ENCODE measurements around the gene MBD5. TPM values are rescaled to one million over a fixed set of nuclear protein-coding genes. Genes with fewer than 3 reads are reported as not detected.

Gene MBD5
- total and polyA plus RNA-seq, 4 donors, result 2.0 to 15.9 (median 9.5) TPM

DNA sequence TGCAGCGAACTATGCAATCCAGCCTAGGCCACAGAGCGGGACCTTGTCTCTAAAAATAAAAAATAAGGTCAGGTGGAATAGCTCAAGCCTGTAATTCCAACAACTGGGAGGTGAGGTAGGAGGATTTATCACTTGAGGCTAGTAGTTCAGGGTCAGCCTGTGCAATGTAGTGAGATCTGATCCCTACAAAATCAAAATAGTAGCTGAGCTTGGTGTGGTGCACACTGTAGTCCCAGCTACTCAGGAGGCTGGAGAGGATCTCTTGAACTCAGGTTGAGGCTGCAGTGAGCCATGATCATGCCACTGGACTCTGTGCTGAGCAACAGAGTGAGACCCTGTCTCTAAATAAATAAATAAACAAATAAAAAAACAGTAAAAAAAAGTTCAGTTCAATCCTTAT is 5.7 kb downstream of the MBD5 start:
- Histone ChIP-seq H3K27ac (ENCODE audit: low read depth in 1 of 2, low read length in 2 of 2) (no peak overlapping the region), H3K27me3 (ENCODE audit: control insufficient read depth in 4 of 4, insufficient read depth in 4 of 4, low read length in 3 of 4) (no peaks in the 10 kb centered on the region), H3K4me3 (ENCODE audit: low read depth in 1 of 3, low read length in 3 of 3) (no peak overlapping the region), H3K9ac (ENCODE audit: low read depth in 1 of 2, low read length in 2 of 2) (no peak overlapping the region), H3K4me1 (ENCODE audit: control insufficient read depth in 4 of 4, insufficient read depth in 4 of 4, low read length in 3 of 4) (peaks cover 2 to 21% (median 16%) of the 10 kb centered on the region in 4 donors), H3K9me3 (ENCODE audit: control insufficient read depth in 4 of 4, low read length in 3 of 4) (no peaks in the 10 kb centered on the region), H3K36me3 (ENCODE audit: control insufficient read depth in 4 of 4, insufficient read depth in 3 of 4, low read depth in 1 of 4, low read length in 3 of 4) (no peaks in the 10 kb centered on the region)
- over 99% methylated on average over 2 of the region's 2 CpGs for WGBS
- no peak for DNase-seq (ENCODE audit: low spot score)
- TF ChIP-seq TAF1 (conservative IDR thresholded peaks at IDR 0.05) (no peak), GABPA (IDR thresholded peaks at IDR 0.05 in 1 of 2, conservative IDR thresholded peaks at IDR 0.05 in 1 of 2) (no peak), NR2F2 (IDR thresholded peaks at IDR 0.05) (no peak), RXRA (IDR thresholded peaks at IDR 0.05) (no peak), HNF4G (IDR thresholded peaks at IDR 0.05) (no peak), YY1 (IDR thresholded peaks at IDR 0.05) (no peak), EGR1 (IDR thresholded peaks at IDR 0.05; ENCODE audit: low read depth in 2 of 2) (no peak), FOXA1 (IDR thresholded peaks at IDR 0.05) (no peak), FOXA2 (IDR thresholded peaks at IDR 0.05) (no peak), RAD21 (IDR thresholded peaks at IDR 0.05) (no peak), JUND (IDR thresholded peaks at IDR 0.05) (no peak), SP1 (IDR thresholded peaks at IDR 0.05) (no peak), HNF4A (conservative IDR thresholded peaks at IDR 0.05) (no peak)
- TF ChIP-seq, protein P1, sequence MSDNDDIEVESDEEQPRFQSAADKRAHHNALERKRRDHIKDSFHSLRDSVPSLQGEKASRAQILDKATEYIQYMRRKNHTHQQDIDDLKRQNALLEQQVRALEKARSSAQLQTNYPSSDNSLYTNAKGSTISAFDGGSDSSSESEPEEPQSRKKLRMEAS (IDR thresholded peaks at IDR 0.05), result no peak
- TF ChIP-seq, protein P2, sequence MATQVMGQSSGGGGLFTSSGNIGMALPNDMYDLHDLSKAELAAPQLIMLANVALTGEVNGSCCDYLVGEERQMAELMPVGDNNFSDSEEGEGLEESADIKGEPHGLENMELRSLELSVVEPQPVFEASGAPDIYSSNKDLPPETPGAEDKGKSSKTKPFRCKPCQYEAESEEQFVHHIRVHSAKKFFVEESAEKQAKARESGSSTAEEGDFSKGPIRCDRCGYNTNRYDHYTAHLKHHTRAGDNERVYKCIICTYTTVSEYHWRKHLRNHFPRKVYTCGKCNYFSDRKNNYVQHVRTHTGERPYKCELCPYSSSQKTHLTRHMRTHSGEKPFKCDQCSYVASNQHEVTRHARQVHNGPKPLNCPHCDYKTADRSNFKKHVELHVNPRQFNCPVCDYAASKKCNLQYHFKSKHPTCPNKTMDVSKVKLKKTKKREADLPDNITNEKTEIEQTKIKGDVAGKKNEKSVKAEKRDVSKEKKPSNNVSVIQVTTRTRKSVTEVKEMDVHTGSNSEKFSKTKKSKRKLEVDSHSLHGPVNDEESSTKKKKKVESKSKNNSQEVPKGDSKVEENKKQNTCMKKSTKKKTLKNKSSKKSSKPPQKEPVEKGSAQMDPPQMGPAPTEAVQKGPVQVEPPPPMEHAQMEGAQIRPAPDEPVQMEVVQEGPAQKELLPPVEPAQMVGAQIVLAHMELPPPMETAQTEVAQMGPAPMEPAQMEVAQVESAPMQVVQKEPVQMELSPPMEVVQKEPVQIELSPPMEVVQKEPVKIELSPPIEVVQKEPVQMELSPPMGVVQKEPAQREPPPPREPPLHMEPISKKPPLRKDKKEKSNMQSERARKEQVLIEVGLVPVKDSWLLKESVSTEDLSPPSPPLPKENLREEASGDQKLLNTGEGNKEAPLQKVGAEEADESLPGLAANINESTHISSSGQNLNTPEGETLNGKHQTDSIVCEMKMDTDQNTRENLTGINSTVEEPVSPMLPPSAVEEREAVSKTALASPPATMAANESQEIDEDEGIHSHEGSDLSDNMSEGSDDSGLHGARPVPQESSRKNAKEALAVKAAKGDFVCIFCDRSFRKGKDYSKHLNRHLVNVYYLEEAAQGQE (IDR thresholded peaks at IDR 0.05), result no peak
- TF ChIP-seq, protein P3, sequence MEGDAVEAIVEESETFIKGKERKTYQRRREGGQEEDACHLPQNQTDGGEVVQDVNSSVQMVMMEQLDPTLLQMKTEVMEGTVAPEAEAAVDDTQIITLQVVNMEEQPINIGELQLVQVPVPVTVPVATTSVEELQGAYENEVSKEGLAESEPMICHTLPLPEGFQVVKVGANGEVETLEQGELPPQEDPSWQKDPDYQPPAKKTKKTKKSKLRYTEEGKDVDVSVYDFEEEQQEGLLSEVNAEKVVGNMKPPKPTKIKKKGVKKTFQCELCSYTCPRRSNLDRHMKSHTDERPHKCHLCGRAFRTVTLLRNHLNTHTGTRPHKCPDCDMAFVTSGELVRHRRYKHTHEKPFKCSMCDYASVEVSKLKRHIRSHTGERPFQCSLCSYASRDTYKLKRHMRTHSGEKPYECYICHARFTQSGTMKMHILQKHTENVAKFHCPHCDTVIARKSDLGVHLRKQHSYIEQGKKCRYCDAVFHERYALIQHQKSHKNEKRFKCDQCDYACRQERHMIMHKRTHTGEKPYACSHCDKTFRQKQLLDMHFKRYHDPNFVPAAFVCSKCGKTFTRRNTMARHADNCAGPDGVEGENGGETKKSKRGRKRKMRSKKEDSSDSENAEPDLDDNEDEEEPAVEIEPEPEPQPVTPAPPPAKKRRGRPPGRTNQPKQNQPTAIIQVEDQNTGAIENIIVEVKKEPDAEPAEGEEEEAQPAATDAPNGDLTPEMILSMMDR (IDR thresholded peaks at IDR 0.05; ENCODE audit: low read depth, low read length, missing input control), result no peak
- TF ChIP-seq, protein P4, sequence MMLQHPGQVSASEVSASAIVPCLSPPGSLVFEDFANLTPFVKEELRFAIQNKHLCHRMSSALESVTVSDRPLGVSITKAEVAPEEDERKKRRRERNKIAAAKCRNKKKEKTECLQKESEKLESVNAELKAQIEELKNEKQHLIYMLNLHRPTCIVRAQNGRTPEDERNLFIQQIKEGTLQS (IDR thresholded peaks at IDR 0.05), result no peak
- TF ChIP-seq, protein P5, sequence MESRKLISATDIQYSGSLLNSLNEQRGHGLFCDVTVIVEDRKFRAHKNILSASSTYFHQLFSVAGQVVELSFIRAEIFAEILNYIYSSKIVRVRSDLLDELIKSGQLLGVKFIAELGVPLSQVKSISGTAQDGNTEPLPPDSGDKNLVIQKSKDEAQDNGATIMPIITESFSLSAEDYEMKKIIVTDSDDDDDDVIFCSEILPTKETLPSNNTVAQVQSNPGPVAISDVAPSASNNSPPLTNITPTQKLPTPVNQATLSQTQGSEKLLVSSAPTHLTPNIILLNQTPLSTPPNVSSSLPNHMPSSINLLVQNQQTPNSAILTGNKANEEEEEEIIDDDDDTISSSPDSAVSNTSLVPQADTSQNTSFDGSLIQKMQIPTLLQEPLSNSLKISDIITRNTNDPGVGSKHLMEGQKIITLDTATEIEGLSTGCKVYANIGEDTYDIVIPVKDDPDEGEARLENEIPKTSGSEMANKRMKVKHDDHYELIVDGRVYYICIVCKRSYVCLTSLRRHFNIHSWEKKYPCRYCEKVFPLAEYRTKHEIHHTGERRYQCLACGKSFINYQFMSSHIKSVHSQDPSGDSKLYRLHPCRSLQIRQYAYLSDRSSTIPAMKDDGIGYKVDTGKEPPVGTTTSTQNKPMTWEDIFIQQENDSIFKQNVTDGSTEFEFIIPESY (IDR thresholded peaks at IDR 0.05), result no peak

Data from liver (tissue), 9 donors.